HG03469 (cell line): Measurements from ENCODE around the gene NKX6-2.

Experiments used
- ATAC-seq: cut with Tn5 transposase; IDR thresholded peaks from one replicate; pipeline ENCODE4 v1.9.1; 2021; ENCODE audit warnings: mild to moderate bottlenecking, moderate library complexity, moderate number of reproducible peaks; ENCODE audit not compliant: unreplicated experiment

The NKX6-2 gene

DNA sequence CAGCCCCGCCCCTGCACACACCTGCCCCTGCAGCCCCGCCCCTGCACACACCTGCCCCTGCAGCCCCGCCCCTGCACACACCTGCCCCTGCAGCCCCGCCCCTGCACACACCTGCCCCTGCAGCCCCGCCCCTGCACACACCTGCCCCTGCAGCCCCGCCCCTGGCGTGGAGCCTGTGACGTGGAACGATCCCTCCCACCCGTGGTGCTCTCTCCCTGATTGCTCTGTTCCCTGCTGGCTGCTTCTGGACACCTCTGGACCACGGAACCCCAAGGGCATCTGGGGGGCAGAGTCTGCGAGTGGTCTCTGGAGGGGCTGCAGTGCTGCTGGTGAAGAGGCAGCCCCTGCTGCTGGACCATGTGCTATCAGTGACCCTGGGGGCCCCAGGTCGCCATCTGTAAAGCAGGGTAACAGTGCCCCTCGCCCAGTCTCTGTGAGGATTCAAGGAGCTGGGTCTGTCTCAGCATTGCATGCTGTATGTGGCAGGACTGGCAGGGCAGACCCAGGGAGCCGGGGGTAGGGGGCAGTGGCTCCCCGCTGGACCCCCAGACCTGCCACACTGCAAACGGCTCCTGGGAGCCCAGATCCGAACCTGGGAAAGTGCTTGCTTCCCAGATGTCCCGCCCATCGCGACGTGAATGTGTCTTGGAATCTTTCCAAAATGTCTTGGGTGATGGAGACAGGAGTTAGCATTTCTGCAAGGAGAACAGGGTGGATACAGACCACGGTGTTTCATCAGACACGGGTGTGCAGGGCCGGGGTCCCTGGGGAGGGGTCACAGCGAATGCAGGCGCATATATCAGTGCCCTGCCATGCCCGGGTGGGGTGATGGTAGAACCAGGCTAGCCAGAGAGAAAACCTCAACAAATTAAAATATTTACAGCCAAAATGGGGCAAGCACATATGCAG, 27.9 kb upstream of the NKX6-2 start:
- no peak for ATAC-seq

DNA sequence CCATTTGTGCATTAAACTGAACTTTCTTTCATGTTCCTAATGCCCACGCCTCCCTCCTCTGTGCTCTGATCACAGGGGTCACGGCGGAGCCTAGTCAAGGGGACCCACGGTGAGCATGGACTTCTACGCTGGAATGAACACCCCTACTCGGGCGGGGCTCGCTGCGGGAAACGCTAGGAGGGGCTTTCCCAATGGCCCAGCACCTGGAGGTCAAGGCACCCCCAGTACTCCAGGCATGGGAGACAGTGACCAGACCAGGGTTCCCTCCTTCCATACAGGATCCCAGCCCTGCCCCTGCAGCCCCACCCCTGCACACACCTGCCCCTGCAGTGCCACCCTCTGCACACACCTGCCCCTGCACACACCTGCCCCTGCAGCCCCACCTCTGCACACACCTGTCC, 27.1 kb upstream of the NKX6-2 start:
- ATAC-seq: no peak

DNA sequence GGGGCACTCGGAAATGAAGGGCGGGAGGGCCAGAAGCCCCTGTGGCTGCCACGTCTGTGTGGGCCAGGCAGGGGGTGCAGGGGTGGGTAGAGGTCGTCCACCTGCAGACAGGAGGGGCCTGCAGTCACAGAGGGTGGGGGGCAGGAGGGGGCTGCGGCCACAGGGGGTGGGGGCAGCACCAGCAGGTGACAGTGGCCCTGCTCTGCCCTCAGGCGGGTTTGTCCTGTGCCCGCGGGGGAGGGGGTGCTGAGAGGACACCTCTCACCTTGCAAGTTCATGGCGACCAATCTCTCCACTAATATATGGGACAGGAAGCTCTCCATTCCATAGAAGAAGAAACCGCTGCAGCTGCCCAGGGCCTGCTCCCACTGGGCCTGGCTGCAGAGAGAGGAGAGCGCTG, 26.6 kb upstream of the NKX6-2 start:
- ATAC-seq: no peak

DNA sequence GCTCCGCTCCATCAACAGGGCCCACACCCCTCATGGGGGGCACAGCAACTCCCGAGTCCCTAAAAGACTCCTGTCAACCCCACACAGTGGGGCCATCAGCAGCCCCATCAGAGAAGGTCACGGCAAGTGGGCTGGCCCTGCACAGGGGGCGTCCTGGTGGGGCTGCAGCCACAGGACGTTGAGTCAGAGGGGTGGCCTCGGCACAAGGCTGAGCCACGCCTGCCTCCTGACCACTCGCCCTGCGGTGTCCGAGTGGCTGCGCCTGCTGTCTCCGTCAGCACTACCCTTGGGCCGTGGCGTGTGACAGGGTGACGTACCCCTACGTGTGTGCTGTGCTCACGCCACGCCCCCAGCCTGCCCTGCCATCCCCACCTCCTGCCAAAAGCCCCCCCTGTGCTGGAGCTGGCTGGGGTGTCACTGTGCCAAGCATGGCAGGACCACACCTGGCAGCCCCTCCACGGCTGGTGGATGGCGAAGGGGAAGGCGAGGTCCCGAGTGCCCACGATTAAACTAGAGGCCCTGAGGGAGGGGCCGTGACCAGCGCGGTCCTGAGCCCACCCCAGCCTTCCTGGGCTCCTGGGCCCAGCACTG, 26.0 kb upstream of the NKX6-2 start:
- no peak for ATAC-seq

DNA sequence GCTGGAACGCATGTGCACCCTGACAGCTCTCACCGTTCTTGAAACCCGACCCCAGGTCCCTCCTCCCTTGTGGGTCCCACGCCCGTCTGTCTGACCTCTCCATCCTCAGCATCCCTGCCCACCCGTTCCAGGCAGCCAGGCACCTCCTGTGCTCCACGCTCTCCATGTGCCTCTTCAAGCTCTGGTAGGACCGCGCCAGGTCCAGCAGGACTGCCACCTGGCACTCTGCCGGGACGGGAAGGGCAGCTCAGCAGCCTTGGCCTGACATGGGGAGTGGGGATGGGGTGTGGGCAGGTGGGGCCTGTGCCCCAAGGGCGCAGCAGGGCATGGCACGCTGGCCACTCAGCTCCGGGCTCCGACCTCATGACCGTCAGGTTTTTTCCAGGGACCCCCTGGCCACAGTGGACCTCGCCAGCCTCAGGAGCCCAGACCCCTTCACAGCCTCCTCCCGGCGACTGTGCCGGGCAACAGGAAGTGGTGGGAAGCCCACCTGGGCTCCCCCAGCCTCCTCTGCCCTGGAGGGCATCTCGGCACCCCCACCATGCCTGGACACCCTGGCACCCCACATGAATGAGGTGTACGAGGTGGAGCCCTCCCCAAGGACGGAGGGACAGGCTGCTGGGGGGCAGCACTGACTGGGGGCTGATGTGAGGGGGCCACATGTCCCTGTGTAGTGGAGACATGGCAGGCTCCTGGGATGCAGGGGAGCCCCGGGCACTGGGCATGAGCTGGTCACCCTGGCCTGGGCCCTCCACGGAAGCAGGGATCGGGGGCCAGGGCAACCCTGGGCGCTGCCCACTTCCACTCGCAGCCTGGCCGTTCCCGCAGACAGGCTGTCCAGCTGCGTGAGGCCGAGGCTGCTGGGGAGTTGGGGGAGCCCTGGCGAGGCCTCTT, 25.1 kb upstream of the NKX6-2 start:
- no peak for ATAC-seq

DNA sequence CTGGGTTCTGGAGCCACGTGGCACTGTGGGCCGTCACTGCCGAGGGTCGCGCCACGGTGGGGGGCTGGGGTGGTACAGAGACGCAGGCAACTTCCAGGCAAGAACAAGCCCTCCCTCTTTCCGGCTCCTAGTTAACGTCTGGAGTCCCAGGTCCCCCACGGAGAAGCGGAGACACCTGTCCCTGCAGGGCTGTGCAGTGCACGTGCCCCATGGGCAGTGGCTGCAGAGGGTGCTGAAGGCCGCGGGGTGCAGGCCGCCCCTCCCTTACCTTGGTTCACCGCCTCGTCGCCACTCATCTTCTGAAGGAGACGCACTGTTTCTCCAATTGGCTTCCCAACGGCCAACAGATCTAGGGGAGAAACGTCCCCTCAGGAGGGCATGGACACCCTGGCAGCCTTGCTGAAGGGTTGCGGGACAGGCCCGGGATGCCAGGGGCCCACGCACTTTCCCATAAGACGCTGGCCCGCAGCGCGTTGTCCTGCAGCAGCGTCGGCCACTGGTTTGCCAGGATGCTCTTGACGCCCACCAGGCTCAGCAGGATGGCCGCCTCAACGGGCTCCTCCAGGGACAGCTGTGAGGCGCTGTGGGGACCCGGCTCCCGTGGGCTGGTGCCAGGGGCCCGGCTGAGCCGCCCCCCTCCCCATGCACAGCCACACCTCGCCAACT, 24.3 kb upstream of the NKX6-2 start:
- ATAC-seq: no peak

DNA sequence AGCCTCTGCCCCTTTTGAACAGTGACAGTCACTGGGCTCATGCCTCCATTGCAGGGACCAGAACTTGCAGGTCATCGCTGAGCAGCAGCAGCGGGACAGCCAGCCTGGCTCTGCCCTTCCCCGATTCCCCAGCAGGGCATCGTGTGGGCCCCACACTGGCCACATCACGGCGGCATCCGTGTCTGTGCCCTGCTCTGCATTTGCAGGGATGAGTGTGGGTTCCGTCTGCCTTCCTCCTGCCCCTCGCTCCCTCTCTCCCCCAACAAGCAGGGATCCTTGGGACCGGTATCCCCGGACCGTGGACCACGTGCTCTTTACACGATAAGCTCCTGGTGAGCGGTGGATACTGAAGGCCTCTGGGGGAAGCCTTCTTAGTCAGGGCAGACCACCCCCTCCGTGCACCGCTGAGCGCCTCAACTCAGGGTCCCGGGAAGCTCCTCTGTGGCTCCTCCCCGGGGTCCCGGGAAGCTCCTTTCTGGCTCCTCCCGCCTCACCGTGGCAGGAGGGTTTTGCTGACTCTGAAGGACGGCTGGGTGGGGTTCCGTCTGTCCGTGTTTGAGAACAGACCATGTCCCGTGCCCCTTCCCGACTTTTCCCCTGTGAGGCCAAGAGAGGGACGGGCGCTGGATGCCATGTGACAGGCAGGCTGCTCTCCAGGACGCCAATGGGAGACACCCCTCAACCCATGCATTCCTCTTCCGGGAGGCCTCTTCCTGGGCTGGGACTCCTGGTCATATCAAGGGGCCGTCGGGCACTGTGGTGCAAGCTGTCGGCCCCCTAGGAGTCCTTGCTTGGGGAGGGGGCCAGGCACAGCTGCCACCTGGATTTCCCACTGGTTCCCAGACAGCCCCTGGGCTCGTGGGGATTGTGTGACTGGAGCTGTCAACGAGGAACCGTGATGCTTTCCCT, 23.5 kb upstream of the NKX6-2 start:
- ATAC-seq: no peak

DNA sequence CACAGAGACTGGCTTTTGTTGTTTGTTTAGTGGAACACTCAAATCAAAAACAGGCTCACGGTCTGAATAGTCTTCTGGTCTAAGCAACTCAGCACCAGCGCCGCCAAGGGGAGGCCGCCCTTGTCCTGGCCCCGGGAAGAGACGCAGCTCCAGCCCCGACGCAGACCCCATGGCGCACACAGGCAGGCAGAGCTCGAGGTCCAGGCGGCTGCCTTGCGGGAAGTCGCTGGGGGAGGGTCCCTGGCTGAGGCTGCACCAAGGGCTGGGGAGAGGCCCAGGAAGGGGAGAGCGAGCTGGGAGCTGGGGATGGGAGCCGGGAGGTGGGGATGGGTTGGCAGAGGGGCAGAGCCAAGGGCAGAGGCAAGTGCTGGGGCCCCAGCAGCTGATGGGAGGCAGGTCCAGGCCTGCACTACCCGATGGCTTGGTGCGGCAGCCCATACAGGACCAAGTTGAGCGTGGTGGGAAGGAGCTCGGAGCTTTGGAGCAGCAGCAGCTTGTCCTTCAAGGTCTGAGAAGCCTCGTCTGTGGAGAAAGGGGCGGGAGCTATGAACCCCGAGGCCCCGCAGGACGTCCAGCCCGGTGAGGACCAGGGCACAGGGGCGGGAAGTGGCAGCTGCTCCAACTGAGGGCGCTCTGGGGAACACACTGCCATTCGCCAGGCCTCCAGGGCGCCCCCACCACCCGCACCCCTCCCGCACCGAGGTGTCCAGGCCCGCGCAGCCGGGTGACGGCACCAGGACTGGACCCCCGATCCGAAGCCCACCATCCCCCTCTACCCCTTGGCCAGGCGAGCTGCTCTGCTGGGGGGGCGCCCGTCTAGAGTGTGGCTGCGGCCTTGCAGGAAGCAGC, 22.7 kb upstream of the NKX6-2 start:
- ATAC-seq: no peak

DNA sequence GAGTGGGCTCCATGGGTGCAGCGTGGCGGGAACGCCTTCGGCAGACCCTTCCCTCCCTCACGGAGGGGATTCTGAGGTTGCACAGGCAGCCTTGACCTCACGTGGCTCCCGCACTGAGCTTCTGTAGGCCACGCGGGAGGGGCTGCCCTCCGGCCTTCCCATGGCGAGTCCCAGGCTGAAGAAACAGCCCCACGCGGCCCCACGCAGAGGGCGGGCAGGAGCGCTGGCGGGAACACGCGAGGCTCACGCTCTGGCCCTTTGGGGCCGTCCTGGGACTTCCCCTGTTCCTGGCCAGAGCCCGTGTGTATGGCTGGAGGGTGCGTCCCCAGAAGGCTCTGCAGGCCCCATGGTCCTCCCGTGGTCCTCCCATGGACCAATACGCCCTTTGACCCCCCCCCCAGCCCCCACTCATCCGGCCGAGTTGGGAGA, 21.7 kb upstream of the NKX6-2 start:
- no peak for ATAC-seq

DNA sequence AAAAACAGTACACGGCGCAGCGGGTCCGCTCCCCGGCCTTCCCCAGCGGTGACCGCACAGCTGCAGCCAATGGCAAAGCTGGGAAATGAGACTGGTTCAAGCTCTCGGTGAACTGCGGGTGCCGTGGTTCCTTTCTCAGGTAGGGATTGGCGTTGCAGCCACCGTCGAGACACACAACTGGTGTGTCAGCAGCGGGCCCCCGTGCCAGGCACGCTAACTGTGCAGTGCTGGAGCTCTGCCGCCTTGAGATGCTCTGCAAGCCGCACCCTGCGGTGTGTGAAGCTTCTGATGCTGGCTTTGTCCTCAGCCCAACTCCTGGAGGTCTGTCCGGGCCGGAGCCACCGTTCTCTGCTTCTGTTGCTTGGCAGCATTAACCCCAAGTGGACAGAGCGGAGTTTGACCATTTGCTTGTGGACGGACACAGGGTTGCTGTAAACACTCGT, 20.6 kb upstream of the NKX6-2 start:
- ATAC-seq: no peak

DNA sequence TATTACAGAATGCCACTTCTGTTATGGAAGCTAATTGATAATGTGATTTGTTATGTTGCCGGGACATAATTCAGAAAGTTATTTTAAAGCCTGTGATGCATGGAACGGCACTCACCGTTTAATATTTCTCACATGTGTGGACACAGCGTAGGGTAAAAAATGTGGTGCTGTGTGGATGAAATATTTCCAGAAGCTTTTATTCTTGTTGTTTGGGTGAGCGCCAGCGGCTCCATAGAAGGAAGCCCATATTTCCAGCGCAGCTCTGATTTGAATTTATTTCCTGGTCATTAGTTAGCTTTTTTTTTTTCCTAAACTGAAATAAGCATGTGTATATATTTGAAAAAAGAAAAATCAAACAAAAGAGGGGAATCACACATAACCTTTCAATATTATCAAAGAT, 20.2 kb upstream of the NKX6-2 start:
- ATAC-seq: no peak

DNA sequence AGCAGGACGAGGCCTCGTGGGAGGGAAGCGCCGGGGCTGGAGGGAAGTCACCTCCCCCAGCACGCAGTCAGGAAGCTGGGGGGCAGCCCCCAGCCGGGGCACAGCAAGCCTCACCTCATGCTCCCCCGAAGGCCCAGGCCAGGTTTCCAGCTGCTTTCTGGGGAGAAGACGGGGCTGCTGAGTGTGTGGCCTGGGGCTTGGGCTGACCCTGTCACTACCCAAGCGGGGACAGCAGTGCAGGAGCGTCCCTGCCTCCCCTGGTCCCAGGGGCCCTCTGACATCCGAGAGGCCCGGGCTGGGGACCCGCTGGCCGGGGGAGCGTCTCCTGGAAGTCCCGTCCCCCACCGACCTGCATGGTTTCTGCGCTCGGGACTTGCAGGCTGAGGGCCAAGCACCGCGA, 19.7 kb upstream of the NKX6-2 start:
- no peak for ATAC-seq

DNA sequence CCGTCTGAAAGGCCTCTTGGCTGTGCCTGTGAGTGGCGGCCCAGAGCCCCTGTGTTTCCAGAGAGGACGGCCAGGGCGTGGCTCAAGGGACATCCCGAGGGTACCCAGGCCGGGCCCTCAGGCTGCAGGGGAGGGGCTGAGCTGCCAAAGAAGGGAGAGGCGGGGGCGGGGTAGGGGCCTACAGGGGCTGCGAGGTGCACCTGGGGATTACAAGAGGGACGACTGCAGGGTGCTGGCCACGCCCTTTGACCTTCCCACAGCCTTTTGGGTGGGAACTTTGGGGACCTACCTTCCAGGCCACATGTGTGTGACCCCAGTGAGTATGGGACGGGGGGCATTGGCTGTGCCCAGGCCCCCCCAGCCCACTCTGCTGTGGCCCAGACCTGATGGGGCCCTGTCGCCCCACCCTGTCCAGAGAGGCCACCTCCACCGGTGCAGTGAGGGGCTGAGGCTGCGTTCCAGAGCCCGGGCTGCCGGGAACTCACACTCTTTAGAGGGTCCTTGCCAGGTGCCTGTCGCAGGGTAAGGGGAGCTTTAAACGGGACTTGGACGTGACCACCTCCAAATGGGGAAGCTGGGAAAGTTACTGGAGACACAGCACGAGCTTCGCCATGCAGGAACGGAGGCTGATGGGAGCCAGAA, 19.0 kb upstream of the NKX6-2 start:
- no peak for ATAC-seq

DNA sequence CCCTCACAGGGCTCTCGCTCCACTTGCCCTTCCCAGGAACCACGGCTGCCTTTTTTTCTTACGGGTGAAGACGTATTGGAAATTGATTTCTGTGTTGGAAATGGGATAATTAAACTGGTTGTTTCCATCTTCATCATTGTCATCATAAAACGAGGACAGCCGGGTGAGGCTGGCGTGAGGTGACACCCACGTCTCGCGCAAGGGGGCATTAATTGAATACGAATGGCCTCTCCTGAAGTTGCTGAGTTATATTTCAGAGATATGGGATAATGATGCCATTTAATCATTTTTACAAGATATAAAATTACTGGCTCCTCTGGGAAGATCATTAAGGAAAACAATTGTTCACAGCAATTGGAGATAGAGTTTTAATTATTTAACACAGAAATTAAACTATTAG, 18.3 kb upstream of the NKX6-2 start:
- no peak for ATAC-seq

DNA sequence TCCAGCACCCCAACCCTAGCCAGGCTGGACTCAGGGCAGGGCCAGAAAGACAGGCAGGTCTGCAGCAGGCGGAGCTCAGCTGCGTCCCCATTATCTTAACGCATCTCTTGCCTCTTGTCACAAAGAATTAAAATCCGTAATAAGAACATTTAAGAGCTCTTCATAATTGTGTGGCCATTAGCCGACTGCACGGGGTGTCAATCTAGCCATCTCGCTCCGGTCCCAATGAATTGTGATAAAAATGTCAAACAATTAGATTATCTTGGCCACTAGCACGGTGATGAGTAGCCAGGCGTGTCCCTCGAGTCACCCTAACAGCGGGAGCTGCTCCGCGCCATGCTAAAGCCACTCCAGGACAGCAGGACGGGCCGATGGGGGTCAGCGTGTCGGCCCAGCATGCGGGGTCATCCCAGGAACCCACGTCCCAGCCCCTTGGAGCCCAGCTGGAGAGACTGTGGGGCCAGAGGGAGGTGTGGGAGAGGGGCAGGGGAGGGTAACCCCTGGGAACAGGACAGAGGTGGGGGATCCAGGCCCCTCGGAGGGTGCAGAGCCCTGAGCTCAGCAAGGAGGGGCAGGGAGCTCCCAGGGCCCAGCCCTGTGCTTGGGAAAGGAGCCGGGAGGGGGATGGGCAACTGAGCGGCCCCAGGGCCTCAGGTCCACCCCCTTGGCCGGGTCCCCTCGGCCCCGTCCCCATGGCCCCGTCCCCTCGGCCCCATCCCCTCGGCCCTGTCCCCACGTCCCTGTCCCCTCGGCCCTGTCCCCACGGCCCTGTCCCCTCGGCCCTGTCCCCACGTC, 17.7 kb upstream of the NKX6-2 start:
- ATAC-seq: no peak

DNA sequence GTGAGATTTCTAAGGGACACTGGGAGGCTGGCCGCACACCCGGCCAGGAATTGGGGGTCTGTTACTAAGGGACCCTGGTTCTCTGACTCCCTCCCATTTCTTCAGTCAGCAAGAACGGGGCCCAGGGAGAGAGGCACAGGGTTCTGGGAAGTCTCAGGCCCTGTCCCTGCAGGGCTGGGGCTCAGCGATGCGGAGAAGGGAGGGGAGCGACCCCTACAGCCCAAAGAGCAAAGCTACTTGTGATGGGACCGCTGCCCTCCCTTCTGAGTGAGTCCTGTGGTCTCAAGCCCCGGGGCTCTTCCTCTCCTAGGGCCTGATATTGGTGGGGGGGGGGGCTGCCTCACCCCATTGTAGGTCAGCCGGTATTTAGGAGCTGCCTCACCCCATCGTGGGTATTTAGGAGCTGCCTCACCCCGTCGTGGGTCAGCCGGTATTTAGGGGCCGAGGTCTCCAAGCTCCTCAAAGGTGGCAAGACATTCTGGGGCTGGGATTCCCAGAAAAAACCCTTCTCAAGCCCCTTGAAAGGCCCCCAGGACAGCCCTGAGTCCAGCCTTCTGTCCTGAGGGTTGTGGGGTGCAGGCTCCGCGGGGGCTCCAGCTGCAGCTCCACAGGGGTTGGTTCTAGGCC, 16.9 kb upstream of the NKX6-2 start:
- ATAC-seq: no peak

DNA sequence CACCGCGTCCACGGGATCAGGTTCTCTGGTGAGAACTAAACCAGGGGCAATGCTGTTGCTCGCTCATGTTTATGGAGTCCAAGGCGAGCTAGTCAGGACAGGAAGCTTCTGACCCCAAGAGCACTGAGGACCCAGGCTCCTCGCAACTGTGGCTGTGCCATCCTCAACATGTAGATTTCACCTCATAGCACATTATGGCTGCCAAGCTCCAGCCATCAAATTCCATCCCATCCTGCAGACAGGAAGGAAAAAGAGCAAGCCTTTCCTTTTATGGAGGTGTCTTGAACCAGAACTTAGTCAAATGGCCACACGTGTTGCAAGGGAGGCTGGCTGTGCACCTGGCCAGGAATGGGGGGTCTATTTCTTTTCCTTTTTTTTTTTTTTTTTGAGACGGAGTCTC, 16.1 kb upstream of the NKX6-2 start:
- ATAC-seq: no peak
